Activated CD4-positive, alpha-beta T cell treated with anti-CD3 and anti-CD28 coated beads, Interleukin-10, Interleukin-2, amounts not matched to agents 100 ng/mL and 50 ng/mL, durations not matched to agents 16 hours and 8 hours (primary cell): Measurements from ENCODE around the gene TNFSF13B.
"Not testable (repeated sequence)": the region's sequence is repeated elsewhere in the genome, so short reads cannot be mapped to it uniquely, and the experiment has no call there.

Source experiments
- DNase-seq: peaks from one replicate; pipeline ENCODE4 v3.0.0-alpha.2; 2020

Gene TNFSF13B

GRCh38 chr13:108283110-108283509 lies 13.6 kb downstream of the TNFSF13B start:
- no peak for DNase-seq

- no peak for DNase-seq
Observed at GRCh38 chr13:108288741-108289140, 19.2 kb downstream of the TNFSF13B start.

DNA sequence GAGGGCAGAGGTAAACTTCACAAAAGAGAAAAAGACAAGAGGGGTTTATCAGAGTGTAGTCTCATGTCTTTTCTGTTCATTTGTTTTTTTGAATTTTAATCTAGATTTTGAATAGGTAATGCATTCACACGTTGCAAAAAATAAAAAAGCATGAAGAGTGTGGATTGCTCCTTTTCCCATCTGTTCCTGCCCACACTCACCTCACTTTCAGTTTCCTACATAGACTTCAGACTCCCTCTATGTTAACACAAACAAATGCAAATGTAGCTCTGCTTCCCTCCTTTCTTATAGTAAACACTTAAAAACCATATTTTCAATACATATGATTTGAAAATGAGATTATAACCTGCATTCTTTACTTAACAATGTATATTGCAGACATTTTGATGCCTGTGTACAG lies 20.3 kb downstream of the TNFSF13B start:
- no peak for DNase-seq

DNA sequence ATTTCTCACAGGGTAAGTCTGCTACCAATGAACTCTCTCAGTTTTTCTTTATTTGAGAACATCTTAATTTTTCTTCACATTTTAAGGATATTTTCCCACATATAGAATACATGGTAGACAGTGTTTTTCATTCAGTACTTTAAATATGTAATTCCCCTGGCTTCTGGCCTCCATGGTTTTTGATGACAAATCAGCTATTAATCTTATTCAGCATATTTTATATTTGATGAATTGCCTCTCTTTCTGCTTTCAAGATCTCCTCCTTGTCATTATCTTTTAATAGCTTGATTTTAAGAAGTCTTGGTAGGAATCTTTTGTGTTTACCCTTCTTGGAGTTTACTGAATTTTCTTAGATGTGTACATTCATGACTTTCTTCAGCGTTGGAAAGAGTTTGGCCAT lies 27.6 kb downstream of the TNFSF13B start:
- no peak for DNase-seq

- no peak for DNase-seq
Observed at GRCh38 chr13:108302279-108302678, 32.8 kb downstream of the TNFSF13B start.

DNA sequence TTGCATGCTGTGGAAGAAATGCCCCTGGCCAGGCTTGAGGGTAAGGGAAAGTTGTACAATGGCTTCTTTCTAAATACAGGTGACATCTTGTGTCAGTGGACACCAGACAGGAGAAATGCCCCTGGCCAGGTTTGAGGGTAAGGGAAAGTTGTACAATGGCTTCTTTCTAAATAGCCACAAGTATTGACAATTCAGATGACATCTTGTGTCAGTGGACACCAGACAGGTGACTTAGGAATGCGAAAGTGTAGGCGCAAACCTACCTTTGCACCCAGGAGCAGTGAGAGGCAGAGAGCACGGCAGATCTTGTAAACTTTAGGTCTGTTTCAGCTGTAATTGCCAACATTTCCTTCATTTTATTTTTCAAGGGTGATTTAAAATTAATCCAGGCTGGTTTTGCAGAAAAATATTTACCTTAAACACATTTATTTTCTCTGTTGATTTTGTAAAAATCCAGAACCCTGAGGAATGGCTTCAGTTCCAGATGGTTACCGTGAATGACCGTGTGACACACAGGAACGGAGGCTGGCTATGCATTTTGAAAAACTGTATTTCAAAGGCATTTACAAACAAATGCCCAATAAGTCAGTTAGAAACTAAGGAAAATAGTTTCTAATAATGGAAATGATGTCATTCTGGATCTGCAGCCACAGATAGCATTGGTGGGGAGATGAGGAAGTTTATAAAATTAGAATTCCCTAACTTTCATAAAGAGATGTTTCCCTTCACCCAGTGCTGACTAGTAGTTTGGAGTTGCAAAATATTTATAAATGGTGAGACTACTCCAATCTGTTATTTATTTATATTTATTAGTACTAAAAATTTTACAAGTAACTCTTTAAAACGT lies 34.9 kb downstream of the TNFSF13B start:
- DNase-seq, result no peak

- DNase-seq, result no peak
Observed at GRCh38 chr13:108305655-108306054, 36.1 kb downstream of the TNFSF13B start.

DNA sequence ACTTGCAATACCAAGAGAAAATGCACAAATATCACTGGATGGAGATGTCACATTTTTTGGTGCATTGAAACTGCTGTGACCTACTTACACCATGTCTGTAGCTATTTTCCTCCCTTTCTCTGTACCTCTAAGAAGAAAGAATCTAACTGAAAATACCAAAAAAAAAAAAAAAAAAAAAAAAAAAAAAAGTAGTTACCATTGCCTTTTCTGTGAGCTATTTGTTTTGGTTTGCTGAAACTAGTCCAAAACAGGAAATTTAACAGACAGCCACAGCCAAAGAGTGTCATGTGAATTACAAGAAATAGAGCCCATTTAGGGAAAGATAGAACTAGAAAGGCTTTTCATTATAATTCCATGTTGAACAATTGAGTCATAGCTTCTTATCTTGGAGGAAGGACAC lies 37.3 kb downstream of the TNFSF13B start:
- no peak for DNase-seq

DNA sequence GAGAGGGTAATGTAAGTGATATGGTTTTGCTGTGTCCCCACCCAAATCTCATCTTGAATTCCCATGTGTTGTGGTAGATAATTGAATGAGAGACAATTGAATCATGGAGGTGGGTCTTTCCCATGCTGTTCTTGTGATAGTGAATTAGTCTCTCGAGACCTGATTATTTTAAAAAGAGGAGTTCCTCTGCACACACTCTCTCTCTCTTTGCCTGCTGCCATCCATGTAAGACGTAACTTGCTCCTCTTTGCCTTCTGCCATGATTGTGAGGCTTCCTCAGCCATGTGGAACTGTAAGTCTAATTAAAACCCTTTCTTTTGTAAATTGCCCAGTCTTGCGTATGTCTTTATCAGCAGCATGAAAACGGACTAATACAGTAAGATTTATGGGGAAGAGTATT lies 42.1 kb downstream of the TNFSF13B start:
- not testable (repeated sequence) for DNase-seq

GRCh38 chr13:108313382-108313781 lies 43.9 kb downstream of the TNFSF13B start:
- DNase-seq, result no peak

- DNase-seq, result no peak
Observed at GRCh38 chr13:108315273-108315672, 45.8 kb downstream of the TNFSF13B start.

- no peak for DNase-seq
Observed at GRCh38 chr13:108315991-108316390, 46.5 kb downstream of the TNFSF13B start.

- DNase-seq, result no peak
Observed at GRCh38 chr13:108316413-108316812, 46.9 kb downstream of the TNFSF13B start.

- DNase-seq, result peak; percentile 60
Observed at GRCh38 chr13:108322206-108322824, 52.8 kb downstream of the TNFSF13B start.

- DNase-seq, result no peak
Observed at GRCh38 chr13:108323031-108323430, 53.5 kb downstream of the TNFSF13B start.

GRCh38 chr13:108325863-108326262 lies 56.3 kb downstream of the TNFSF13B start:
- DNase-seq, result no peak

DNA sequence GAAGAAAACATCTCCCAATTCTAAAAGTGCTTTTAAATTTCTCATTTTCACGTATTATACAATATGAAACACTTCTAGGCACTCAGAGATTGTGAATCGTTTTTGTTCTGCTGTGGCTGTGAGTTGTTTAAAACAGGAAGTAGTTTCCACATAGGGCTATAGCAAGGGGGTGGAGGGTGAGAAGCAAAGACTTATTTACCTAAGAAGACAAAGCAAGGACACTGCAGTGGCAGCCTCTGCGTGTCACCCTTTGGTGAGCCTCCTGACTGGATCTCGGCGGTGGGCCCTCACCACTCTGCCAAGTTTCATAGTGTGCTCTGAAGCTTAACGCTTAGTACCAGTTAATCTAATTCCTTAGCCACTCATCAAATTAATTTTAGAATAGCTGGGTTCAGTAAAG lies 56.8 kb downstream of the TNFSF13B start:
- DNase-seq, result no peak

- no peak for DNase-seq
Observed at GRCh38 chr13:108328848-108329247, 59.3 kb downstream of the TNFSF13B start.

- DNase-seq, result no peak
Observed at GRCh38 chr13:108332791-108333190, 63.3 kb downstream of the TNFSF13B start.

- peak; percentile 51 for DNase-seq
Observed at GRCh38 chr13:108342369-108343289, 73.1 kb downstream of the TNFSF13B start.

DNA sequence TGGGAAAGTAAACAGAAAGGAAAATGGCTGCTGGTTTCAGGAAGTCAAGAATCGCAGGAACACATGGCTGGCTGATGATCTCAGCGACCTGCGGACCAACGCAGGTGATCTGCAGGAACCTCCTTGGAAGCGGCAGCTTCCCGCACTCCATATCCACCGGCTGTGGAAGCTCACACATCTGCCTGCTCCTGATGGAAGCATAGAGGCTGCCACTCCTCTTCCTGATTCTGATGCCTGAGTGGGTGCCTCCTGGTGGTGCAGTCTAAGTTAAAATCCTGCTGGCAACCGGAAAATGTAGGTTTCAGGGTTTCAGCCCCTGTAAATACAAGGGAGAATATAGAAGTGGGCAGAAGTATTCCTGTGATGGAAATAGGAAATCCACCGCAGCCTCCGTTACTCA lies 75.5 kb downstream of the TNFSF13B start:
- DNase-seq, result no peak

DNA sequence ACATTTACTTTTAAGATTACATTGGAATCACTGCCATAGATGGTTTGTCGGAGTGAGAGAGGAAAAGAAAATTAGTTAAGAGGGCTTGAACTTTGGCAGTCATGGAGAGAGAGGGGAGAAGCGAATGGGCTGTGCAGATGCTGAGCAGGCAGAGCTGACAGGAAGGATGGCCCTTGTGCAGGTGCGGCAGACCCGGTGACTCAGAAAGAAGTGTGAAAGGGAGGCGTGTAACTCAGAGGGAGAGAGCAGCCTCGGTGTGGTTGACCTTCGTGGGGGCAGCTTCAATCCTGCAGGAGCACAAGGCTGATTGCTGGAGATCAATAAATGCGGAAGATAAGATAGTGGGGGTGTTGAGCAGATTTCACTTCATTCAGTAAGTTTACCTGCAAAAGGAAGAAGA lies 76.9 kb downstream of the TNFSF13B start:
- DNase-seq, result peak; percentile 26

GRCh38 chr13:108349269-108349668 lies 79.8 kb downstream of the TNFSF13B start:
- no peak for DNase-seq
